GM20431 (cell line): ENCODE measurements around the gene MICOS13.
"Not testable (repeated sequence)": the region's sequence is repeated elsewhere in the genome, so short reads cannot be mapped to it uniquely, and the experiment has no call there.

Experiments used
- in situ Hi-C: fragments of 300-500 bp; cut with MseI, MboI; formaldehyde crosslinking; loops from one replicate; pipeline ENCODE4 v1.15.0; 2020; ENCODE audit warnings: low sequenced_read_pairs; ENCODE audit not compliant: unreplicated experiment

MICOS13 gene

DNA sequence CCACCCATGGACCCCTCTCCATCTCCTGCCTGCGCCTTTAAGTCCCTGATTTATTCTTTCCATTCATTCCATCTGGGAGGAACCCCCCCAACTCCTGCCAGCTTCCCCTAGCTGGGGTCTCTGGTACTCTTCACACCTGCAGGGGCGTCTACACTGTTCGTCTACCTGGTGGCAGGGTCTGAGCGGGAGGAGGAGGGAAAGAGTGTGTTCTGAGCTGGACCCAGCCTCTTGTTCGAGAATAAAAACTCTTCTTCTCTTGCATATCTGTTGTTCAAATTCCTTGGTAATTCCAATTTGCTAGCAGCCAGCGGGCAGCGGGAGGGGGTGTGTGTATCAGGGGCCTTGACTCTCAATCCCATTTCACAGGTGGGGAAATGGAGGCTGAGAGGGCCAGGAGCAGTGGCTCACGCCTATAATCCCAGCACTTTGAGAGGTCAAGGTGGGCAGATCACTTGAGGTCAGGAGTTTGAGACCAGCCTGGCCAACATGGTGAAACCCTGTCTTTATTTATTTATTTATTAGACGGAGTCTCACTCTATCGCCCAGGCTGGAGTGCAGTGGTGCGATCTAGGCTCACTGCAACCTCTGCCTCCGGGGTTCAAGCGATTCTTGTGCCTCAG is 8.1 kb upstream of the MICOS13 start:
- in situ Hi-C loops, result not testable (repeated sequence)

DNA sequence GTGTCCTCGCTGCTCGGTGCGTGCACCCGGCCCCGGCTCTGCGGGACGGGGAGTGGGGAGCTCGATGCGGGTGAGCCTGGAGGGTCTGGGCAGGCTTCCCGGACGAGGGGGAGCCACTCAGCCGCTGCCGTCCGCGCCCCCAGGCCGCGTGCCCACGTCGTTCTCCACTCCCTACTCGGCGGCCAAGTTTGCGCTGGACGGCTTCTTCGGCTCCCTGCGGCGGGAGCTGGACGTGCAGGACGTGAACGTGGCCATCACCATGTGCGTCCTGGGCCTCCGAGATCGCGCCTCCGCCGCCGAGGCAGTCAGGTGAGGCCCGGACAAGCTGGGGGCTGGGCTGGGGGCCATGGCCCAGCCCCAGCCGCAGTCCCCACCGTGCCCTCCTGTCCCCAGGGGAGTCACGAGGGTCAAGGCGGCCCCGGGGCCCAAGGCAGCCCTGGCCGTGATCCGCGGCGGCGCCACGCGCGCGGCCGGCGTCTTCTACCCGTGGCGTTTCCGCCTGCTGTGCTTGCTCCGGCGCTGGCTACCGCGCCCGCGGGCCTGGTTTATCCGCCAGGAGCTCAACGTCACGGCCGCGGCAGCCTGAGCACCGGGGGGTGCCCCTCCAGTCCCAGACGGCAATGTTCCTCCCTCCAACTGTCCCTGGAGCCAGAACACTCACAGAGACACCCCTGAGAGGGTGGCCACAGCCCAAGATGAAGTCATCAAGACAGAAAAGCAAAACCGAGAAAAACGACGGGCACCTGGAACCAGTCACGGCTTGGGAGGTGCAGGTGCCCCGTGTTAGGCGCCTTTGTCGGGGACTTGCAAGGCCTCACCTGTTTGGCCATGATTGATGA is 7.3 kb upstream of the MICOS13 start:
- in situ Hi-C loops, result no loop called here

DNA sequence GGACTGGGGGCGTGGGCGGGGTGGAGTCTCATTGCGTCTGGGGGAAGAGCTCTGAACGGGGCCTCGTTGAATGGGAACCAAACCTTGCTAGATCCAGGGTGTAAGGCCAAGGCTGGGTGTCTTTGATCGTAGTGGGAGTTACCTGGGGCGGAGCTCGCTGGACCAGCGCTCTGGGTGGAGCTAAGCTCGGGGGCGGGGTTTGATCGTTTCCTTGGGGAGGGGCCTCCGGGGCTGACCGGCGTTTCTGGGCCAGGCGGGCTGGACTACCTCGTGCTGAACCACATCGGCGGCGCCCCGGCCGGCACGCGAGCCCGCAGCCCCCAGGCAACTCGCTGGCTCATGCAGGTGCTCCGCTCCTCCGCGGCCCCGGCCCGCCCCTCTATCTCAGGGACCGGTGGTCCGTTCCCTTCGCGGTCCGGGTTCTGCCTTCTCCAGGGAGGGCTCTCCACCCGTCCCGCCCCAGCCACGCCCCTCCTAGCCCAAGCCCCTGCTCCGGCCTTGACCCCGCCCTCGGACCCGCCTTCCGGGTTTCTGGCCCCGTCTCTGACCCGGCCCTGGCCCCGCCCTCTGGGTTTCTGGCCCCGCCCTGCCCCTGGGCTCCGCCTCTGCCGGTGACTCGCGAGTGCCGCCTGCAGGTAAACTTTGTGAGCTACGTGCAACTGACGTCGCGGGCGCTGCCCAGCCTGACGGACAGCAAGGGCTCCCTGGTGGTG is 6.5 kb upstream of the MICOS13 start:
- in situ Hi-C loops, result no loop called here

DNA sequence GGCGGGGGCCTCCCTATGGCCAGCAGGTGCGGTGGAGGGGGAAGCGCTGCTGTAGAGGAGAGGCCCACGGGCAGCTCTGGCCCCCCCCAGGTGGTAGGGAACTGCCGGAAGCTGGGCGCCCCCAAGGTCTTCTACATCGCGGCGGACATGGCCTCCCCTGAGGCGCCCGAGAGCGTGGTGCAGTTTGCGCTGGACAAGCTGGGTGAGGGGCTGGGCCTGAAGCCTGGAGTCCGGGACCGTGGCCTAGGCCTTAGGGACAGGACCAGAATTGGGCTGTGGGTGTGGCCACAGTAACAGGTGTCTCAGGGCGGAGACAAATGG is 6.0 kb upstream of the MICOS13 start:
- in situ Hi-C loops, result no loop called here

- in situ Hi-C loops, result no loop called here
These were observed 4.5 kb upstream of the MICOS13 start for GRCh38 chr19:5684694-5685430.

- in situ Hi-C loops, result no loop called here
These were observed 3.0 kb upstream of the MICOS13 start for GRCh38 chr19:5683177-5683886.

DNA sequence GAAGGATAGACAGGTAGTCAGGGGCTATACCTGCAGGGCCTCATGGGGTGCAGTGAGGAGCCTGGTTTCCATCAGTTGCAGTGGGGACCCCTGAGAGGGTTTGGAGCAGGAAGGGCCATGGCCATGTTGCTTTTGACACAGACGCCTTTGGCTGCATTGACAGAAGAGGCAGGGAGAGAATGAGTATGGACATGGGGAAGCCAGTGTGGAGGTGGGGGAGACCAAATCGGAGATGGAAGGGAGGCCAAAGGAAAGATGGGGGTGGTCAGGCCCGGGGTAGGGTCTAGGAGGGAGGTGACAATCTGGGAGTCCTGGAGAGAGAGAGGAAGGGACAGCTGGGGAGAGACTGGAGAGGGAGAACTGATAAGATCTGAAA is 1.8 kb upstream of the MICOS13 start:
- in situ Hi-C loops, result no loop called here

DNA sequence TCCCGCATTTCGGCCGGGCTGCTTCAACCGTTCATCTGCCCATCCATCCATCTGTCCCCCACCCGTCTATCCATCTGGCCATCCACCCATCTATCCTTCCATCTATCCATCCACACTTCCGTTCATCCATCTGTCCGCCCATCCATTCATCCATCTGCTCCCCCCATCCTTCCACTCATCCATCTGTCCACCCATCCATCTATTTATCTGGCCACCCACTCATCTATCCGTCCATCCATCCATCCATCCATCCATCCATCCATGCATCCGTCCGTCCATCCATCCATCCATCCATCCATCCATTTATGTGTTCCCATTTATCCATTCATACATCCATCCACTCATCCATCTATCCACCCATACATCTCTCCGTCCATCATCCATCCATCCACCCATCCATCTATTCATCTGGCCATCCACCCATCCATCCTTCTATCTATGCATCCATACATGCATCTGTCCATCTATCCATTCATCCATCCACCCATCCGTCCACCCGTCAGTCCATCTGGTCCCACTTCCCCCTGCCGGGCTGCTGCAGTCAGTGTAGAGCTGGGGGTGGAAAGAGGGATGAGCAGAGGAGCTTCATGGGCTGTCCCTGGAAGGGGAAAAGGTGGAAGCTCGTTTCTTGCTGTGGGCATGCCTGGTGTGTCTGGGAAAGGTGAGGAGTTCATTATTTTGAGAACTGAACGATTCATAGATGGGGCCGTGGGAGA is 1.2 kb upstream of the MICOS13 start:
- in situ Hi-C loops, result no loop called here

DNA sequence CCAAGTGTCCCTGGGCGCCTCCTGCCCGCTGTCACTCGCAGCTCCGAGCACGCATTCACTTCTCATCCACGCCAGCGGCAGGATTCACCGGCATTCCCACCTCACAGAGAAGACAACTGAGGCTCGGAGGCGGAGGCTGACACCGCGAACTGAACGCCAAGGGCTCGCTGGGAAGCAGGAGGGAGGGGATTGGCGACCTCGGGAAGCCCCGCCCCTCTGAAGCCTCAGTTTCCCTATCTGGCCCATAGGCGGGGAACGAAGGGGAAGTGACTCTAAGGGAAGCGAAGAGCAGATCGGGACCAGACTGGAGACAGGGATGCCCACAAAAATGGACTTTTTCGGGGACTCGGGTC is 256 bp downstream of the MICOS13 start:
- in situ Hi-C loops, result no loop called here

- in situ Hi-C loops, result no loop called here
These were observed 830 bp downstream of the MICOS13 start for GRCh38 chr19:5679289-5680083.

- in situ Hi-C loops, result no loop called here
These were observed 2.1 kb downstream of the MICOS13 start for GRCh38 chr19:5678071-5678718.

DNA sequence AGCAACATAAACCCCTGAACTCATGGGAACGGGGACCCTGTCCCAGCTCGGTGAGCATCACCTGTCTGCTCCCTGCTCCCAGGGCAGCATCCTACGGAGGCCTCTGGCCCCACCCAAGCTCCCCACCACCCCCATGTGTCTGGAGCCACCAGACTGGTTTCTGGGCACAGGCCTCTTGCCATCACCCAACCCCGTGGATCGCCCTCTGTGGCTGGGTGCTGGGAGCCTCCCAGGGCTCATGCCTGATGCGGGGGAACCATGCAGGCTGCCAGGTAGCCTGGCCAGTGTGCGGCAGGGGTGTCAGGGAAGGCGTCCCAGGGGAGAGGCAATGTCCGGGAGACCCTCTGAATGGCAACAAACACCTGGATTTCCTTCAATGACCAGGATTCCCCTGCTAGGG is 2.7 kb downstream of the MICOS13 start:
- in situ Hi-C loops, result no loop called here

DNA sequence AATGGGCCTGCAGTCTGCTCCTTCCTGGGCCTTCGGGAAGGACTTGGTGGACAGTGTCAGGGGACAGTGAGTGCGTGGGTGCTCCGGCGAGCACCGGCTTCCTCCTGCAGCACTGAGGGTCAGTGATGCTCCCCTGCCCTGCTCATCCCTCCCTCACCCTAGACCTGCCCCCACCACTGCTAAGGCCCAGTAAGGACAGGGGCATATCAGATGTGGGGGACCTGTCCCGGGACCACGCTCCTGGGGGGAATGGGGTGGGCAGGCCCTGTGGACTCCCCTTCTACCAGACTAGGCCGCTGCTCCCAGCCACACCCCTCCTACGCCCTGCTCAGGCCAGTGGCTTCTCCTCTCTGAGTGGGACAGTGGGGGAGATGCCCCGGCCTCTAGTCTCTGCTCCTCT is 3.2 kb downstream of the MICOS13 start:
- in situ Hi-C loops, result no loop called here

DNA sequence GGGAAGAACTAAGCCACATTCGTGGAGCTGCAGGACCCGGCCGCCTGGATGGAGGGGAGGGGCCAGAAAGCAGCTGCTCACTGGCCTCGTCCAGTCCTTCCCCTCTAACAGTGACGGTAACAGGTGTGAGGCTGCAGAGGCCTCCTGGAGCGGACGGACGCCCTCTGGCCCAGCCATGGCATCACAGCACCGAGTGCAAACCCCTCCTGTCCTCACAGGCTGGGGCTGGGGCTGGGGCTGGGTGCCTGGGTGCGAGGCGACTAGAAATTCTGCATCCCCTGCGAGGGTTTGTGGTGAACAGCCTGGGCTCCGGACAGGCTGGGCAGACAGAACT is 3.6 kb downstream of the MICOS13 start:
- in situ Hi-C loops, result no loop called here

GRCh38 chr19:5676105-5676771 is 4.1 kb downstream of the MICOS13 start:
- in situ Hi-C loops, result no loop called here

DNA sequence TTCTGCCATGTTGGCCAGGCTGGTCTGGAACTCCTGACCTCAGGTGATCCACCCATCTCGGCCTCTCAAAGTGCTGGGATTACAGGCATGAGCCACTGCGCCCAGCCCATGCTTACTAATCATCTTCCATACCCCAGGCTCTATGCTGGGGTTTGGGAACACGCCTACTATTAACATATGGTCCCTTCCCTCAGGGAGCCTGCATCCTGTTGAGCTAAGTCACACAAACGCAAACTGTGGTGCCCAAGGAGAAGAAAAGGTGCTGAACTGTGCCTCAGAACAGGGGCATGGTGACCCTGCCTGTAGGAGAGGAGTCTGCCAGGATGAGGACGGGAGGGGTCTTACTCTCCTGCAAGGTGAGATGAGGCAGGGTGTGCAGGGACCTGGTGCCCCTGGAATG is 5.6 kb downstream of the MICOS13 start:
- in situ Hi-C loops, result no loop called here

GRCh38 chr19:5673752-5674151 is 6.6 kb downstream of the MICOS13 start:
- in situ Hi-C loops, result no loop called here
